ENCODE results near the gene PHB1. TPM values are rescaled to one million over a fixed set of nuclear protein-coding genes. Genes with fewer than 3 reads are reported as not detected.
"Not testable (repeated sequence)": the region's sequence is repeated elsewhere in the genome, so short reads cannot be mapped to it uniquely, and the experiment has no call there.

The PHB1 gene
- total RNA-seq, 1 experiment from 2014 or later = 199 TPM

DNA sequence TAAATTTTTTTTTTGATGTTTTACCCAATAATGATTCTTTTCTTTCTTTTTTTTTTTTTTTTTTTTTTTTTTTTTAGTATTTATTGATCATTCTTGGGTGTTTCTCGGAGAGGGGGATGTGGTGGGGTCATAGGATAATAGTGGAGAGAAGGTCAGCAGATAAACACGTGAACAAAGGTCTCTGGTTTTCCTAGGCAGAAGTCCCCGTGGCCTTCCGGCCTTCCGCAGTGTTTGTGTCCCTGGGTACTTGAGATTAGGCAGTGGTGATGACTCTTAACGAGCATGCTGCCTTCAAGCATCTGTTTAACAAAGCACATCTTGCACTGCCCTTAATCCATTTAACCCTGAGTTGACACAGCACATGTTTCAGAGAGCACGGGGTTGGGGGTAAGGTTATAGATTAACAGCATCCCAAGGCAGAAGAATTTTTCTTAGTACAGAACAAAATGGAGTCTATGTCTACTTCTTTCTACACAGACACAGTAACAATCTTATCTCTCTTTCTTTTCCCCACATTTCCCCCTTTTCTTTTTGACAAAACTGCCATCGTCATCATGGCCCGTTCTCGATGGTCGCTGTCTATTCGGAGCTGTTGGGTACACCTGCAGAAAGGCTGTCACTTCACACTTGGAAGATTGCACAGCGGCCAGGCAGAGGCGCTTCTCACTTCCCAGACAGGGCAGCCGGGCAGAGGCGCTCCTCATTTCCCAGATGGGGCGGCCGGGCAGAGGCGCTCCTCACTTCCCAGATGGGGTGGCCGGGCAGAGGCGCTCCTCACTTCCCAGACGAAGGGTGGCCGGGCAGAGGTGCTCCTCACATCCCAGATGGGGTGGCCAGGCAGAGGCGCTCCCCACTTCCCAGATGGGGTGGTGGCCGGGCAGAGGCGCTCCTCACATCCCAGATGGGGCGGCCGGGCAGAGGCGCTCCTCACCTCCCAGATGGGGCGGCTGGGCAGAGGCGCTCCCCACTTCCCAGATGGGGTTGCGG lies 4.4 kb upstream of the PHB1 start:
- in situ Hi-C loops (cut with HindIII; ENCODE audit: low pct_unique_long_range_greater_than_20kb, low sequenced_read_pairs); DNase-seq (ENCODE audit: low read depth): not testable (repeated sequence)

DNA sequence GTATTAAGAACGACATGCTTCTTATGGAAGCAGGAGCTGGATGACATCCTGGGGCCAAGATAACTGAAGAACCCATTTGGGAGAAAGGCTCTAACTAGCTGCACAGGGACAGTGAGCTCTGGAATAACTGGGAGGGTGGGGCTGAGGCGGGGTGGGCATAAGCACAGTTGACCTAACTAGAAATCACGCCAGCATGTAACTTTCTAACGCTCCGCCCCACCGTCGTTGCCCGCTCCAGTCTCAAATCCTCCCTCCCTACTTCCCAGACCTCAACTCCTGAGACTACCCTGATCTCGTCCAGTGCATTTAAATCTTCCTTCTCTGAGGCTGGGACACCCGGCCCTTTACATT lies 436 bp downstream of the PHB1 start:
- in situ Hi-C loops (cut with HindIII; ENCODE audit: low pct_unique_long_range_greater_than_20kb, low sequenced_read_pairs) = no loop called here
- DNase-seq (ENCODE audit: low read depth) = peak; percentile 12

DNA sequence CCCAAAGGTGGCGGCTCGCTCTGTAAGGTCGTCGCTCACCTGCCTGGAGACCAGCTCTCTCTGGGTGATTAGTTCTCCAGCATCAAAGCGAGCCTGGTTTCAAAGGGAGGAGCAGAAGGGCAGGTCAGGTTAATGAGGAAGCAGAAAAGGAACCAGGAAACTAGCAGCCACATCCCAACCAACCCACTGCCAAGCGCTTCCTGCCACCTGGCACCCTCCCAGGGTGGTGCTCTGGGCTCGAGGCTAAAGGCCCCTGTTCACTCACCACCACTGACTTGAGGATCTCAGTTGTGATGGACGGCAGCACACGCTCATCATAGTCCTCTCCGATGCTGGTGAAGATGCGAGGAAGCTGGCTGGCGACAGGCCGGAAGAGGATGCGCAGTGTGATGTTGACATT lies 5.6 kb downstream of the PHB1 start:
- in situ Hi-C loops (cut with HindIII; ENCODE audit: low pct_unique_long_range_greater_than_20kb, low sequenced_read_pairs) = no loop called here

DNA sequence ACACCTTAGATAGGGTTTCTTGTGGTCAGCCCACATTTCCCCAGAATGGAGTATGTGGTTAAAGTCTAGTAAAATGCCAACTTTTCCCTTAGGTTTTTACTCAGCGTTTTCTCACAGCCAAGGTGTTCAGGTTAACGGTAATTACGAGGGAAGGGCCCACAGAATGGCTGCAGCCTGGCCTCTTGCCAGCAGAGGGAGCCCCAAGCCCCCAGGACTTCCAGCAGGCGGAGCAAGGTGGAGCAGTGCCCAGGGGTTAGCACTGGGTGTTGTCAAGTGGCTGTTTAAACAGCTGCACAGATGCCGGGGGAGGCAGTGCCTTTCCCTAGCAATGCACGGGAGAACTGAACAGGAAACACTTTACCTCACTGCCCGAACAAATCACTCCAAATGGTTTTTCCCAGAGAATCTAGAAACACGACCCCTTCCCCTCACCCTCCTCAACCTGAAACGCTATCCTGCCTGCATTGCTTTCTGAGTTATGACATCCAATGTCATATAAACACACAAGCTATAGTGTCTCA lies 6.6 kb downstream of the PHB1 start:
- DNase-seq (ENCODE audit: low read depth) = peak; percentile 64
- in situ Hi-C loops (cut with HindIII; ENCODE audit: low pct_unique_long_range_greater_than_20kb, low sequenced_read_pairs) = no loop called here

More for the DNA sequence above, 5.6 kb downstream of the PHB1 start:
- no peak for DNase-seq (ENCODE audit: low read depth)

DNA sequence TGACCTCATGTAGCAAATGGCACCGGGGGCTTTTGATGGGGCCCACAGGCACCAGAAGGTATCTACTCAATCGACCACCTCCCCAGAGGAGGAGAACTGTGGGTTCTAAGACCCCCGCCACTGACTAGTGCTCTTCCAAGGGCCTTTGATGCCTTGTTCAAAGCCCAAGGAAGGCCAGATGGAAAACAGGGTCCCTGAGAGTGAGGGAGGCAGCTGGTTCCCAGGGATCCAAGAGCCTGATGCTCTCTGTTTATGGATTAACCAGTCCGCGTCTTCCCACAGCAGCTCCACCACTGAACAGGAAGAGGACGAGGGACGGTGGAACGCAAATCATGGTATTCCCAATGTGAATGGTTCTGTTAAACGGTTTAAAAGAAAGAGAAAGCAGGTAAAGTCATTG lies 7.6 kb downstream of the PHB1 start:
- in situ Hi-C loops (cut with HindIII; ENCODE audit: low pct_unique_long_range_greater_than_20kb, low sequenced_read_pairs) = no loop called here
- no peak for DNase-seq (ENCODE audit: low read depth)

DNA sequence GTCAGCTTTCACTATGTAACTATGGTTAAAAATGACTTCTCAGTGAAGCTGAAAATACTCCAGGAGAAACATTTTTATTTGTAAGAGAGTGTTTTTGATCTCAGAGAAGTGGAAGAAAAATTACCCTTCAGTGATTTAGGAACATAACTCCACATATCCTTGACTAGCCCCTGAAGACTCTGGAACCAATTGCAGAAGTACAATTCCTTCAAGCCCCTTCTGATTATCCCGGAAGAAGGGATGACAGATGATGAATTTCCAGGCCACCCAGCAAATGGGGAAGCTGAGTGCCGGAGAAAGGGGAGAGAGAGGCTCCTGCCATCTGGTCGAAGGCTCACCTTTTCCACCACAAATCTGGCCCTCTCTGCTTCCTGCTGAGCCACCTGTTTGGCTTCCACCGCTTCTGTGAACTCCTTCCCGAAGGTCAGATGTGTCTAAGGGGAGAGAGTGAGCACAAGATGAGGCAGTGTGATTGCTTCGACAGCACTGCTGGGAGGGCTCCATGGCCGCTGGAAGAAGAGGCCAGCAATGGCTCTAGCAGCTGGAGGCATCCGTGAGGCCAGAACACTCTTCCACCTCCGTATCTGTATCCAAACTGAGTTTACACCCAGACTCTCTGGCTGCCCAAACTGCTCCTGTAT lies 8.1 kb downstream of the PHB1 start:
- in situ Hi-C loops (cut with HindIII; ENCODE audit: low pct_unique_long_range_greater_than_20kb, low sequenced_read_pairs) = no loop called here
- no peak for DNase-seq (ENCODE audit: low read depth)

DNA sequence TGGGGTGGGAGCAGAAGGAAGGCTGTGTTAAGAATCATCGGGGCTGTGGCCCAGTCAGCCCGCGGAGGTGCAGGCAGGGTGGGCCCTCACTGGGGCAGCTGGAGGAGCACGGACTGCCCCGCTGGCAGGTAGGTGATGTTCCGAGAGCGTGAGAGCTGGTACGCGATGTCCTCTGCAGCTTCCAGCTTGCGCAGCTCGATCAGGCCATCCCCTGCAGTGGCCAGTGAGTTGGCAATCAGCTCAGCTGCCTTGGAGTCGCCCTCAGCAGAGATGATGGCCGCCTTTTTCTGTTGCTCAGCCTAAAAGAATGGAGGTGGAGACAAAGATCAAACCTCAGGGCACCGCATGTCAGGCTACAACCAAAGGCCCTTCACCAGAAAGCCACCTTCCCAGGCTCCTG lies 9.8 kb downstream of the PHB1 start:
- DNase-seq (ENCODE audit: low read depth) = no peak
- in situ Hi-C loops (cut with HindIII; ENCODE audit: low pct_unique_long_range_greater_than_20kb, low sequenced_read_pairs) = no loop called here

DNA sequence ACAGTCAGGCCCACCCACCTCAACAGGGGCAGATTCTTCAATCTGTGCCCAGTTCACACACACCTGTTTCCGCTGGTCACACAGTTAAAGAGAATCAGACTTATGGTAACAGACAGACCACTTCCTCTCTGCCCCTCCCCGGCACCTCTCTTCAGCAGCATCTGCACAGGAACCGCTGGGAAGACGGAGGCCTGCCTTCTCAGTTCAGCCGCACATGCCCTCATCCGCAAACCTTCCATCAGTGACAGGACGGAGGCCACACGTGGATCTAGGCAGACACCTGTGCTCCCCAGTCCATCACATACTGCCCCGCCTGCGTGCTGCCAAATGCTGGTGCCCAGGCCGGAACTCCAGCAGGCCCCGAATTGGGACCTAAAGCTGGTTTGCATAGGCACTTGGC lies 10.3 kb downstream of the PHB1 start:
- in situ Hi-C loops (cut with HindIII; ENCODE audit: low pct_unique_long_range_greater_than_20kb, low sequenced_read_pairs) = no loop called here
- DNase-seq (ENCODE audit: low read depth) = no peak

DNA sequence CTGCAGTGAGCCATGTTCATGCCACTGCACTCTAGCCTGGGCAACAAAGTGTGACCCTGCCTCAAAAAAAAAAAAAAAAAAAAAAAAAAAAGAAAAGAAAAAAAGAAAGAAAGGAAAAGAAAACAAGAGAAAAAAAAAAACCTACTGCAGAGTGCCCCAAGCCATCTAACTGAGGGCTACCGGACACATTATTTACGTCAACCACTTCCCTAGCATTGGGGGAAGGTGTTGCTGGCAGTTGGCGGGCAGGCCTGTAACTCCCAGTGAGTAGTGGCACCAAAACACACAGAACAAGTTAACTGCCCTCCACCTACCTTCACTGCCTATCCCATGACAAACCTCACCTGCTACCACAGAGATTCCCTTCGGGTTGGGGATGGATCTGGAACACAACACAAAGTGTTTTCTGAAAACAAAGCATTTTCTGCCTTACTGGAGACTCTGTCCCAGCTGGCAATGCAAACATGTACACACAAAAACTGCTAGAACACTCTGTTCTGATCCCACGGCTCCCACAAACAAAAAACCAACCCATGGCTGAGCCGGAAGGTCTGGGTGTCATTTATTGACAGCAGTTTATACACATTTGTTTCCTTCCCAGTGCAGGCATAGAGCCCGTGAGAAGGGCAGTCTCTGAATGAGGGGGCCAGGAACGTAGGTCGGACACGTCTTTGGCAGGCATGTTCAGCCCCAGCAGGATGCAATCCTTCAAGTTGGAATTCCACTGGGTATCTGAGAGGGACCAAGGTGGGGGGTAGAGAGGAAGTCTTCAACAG lies 11.0 kb downstream of the PHB1 start:
- DNase-seq (ENCODE audit: low read depth) = no peak
- in situ Hi-C loops (cut with HindIII; ENCODE audit: low pct_unique_long_range_greater_than_20kb, low sequenced_read_pairs) = no loop called here

DNA sequence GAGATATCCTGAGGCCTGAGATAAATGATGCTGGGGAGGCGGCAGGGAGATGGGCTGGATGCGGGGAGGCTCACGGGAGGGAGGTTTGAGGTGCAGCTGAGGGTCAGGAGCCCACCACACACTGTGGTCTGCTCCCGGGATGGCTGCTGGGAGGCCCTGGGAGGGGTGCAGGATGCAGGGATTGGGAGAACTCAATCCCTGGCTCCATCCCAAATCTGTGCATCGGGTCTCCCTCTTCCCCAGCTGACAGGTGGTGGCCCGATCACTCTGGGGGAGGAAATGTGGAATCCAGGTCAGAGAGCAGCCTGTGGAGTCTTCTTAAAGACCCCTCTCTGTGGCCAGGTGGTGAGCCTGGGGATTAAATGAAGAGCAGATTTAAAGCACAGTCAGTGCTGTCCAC lies 12.0 kb downstream of the PHB1 start:
- in situ Hi-C loops (cut with HindIII; ENCODE audit: low pct_unique_long_range_greater_than_20kb, low sequenced_read_pairs) = no loop called here
- DNase-seq (ENCODE audit: low read depth) = no peak

DNA sequence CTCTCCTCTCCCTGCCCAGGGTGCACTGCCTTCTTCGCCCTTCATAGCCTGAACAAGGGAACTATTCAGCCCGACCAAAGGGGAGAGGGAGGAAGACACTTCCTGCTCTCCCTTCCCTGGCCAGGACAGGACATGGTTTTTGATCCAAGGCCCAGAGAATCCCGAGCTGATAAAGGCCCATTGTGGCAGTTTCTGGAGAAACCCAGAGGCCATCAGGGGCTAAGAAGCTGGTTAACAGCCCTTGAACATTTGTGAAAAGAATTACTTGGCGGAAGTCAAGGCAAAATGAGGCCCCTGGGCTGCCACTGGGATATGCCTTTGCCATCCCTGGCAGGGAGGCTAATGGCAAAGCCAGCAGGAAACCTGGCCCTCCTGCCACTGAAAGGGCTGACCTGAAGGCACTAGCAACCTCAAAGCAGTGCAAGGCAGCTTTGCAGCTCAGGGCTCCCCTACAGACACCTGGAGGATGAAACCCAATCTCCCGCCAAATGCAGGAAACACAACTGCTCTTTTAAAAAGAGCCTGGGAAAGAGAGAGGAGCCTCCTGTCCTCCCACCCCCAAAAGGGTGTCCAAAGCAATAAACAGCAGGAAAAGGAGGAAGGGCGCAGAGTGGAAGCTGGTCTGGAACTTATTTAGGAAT lies 12.6 kb downstream of the PHB1 start:
- in situ Hi-C loops (cut with HindIII; ENCODE audit: low pct_unique_long_range_greater_than_20kb, low sequenced_read_pairs) = no loop called here

DNA sequence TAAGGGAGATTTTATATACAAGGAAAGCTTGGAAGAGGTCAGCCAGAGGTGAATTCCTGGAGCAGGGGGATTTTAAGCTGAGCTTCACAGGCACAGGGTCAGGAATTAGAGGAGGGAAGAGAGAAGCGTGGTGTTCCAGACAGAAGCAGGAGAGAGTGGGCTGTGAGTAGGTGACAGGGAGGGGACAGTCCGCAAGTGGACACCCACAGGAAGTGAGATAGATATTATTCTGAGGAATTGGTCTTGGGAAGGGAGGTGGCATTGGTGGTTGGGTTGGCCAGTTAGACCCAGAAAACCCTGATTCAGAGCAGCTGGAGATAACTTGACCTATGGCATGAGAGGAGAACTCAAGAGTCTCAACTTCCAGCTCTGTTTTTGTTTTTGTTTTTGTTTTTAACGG lies 14.7 kb downstream of the PHB1 start:
- in situ Hi-C loops (cut with HindIII; ENCODE audit: low pct_unique_long_range_greater_than_20kb, low sequenced_read_pairs) = no loop called here
- no peak for DNase-seq (ENCODE audit: low read depth)

More for the DNA sequence above, 12.6 kb downstream of the PHB1 start:
- DNase-seq (ENCODE audit: low read depth) = no peak

DNA sequence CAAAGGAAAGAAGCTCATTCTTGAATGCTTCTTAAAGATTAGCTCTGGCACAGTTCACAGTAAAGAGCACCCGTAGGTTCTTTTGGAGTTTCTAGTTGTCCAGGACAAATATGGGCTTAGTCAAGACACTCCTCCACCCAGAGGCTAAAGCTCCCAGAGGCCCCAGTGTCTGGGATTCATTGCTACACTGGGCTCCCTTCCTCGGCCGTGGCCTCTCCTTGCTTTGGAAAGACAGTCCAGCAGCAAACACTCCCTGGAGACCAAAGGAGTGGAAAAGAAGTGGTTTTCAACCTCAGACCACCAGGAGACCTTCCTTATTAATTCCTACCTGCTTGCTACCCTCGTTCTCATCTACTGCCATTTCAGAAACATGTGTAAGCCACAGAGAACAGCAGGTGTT lies 17.1 kb downstream of the PHB1 start:
- DNase-seq (ENCODE audit: low read depth) = no peak
- in situ Hi-C loops (cut with HindIII; ENCODE audit: low pct_unique_long_range_greater_than_20kb, low sequenced_read_pairs) = no loop called here

DNA sequence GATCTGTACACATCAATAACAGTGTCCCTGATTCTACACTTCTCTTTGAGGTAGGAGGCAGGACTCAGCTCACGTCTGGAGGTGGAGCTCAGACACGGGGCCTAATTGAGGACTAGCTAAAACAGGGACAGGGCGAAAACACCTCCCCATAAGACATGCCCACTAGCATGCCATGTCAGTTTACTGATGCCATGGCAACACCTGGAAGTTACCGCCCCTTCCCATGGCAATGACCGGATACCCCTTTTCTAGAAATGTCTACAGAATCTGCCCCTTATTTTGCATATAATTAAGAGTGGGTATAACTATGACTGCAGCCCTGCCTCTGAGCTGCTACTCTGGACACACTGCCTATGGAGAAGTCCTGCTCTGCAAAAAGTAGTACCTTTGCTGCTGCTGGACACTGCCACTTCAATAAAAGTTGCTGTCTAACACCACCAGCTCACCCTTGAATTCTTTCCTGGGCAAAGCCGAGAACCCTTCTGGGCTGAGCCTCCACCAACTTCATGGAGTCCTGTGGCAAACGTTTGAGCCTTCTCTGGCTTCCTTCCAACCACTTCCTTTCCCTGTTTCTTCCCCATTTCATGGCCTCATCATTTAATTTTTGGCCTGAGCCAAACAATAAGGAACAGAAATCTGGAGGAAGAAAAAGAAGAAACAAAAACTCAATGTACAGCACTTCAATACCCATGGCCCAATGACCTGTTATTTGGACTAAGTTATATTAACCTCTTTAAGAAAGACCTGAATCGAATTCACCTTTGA lies 21.0 kb downstream of the PHB1 start:
- DNase-seq (ENCODE audit: low read depth) = no peak
- in situ Hi-C loops (cut with HindIII; ENCODE audit: low pct_unique_long_range_greater_than_20kb, low sequenced_read_pairs) = no loop called here

DNA sequence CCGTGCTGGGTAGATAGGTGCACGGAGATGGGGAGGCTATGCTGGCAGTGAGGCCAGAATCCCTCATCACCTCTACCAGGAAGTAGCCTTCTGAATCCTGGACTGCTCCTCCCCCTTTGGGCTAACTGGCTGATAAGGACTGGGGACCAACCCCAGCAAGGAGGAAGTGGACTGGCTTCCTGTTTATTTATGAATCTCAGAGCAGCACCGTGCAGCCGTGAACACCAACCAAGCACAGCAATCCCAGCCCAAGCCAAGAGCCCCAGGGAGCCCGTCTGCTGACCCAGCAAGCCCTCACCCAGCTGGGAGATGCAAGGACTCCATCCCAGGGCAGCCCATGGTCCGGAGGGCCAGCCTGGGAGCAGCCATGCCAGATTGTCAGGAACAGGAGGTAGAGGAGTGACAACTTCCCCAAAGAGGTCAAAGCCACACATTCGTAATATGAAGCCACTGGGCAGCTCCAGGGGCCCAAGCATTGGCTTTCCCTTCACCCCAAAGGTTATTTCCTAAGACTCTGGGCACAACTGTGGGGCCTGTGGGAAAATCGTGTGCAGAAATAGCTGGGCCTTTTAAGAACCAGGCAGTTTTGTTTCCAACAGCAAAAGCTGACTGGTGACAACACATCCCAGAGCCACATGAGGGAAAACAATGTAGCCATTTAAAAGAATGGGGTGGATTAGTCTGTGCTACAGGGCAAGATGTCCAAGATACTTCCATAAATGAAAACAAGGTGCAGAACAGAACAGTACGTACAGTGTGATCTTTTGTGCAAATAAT lies 23.9 kb downstream of the PHB1 start:
- DNase-seq (ENCODE audit: low read depth) = peak; percentile 59

DNA sequence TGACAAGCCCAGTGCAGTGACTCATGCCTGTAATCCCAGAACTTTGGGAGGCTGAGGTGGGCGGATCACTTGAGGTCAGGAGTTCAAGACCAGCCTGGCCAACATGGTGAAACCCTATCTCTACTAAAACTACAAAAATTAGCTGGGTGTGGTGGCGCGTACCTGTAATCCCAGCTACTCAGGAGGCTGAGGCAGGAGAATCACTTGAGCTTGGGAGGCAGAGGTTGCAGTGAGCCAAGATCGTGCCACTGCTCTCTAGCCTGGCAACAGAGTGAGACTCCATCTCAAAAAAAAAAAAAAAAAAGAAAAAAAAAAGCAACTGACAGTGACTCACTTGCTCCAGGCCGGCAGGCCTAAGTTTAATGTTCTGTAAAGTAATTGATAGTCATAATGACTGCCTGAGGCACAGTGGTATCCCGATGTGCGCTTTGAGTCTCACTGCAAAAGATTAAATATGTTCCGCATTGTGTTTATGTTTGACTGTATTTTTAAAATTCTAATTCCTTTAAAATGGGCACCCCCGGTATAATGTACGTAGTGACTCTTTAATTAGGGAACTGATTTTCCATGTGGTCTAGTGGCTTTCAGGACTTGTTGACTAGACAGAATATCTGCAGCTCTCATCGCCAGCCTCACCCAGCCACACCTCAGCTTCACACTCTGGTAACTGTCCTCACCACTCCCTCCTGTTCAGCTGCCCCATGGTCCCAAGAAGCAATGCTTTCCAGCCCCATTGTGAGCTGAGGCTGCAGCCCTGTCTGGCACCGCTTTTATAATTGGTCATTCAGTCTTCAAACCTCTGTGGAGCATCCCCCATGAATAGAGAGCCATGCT lies 25.0 kb downstream of the PHB1 start:
- peak; percentile 91 for DNase-seq (ENCODE audit: low read depth)
- in situ Hi-C loops (cut with HindIII; ENCODE audit: low pct_unique_long_range_greater_than_20kb, low sequenced_read_pairs) = not testable (repeated sequence)

More for the DNA sequence above, 23.9 kb downstream of the PHB1 start:
- in situ Hi-C loops (cut with HindIII; ENCODE audit: low pct_unique_long_range_greater_than_20kb, low sequenced_read_pairs) = no loop called here
